A673 (cell line): ENCODE data around the gene EFCAB7. TPM values are rescaled to one million over a fixed set of nuclear protein-coding genes. Genes with fewer than 3 reads are reported as not detected.

ENCODE experiments used
- BruUV-seq: library from RNA; stranded (reverse); fragments of 400-500 nt; replicated peaks from 2 replicates; lab custom pipeline; 2021; lab: Mats Ljungman, UMichigan
- CTCF ChIA-PET: fragments of 300-600 bp; sonication (Branson Sonifier 250); formaldehyde crosslinking; loops from one replicate; lab custom pipeline; 2022; ENCODE audit warnings: antibody characterized with exemption; lab: Charles Lee
- POLR2A ChIA-PET: fragments of 300-600 bp; sonication (Branson Sonifier 250); formaldehyde crosslinking; loops from one replicate; lab custom pipeline; 2022; ENCODE audit warnings: antibody characterized with exemption; ENCODE audit not compliant: low non-redundant PET; lab: Charles Lee
- DNase-seq: peaks from one replicate; pipeline ENCODE4 v3.0.0-alpha.2; 2015; ENCODE audit warnings: low spot score
- H3K27ac ChIP-seq: fragments of 200-600 bp; sonication (generic); 2 replicates; pipeline ENCODE4 v1.5.1; 2016; ENCODE audit warnings: mixed run types, low read depth, mild to moderate bottlenecking, mixed read lengths, antibody characterized with exemption, low read length; ENCODE audit not compliant: poor library complexity, severe bottlenecking
- H3K27me3 ChIP-seq: fragments of 200-600 bp; sonication (generic); replicated peaks from 2 replicates; pipeline ENCODE4 v1.6.1; 2017; ENCODE audit warnings: mixed run types, low read depth, mild to moderate bottlenecking, mixed read lengths, antibody characterized with exemption, low read length; ENCODE audit not compliant: insufficient read depth, poor library complexity
- H3K36me3 ChIP-seq: fragments of 200-600 bp; sonication (generic); 2 replicates; pipeline ENCODE4 v1.6.1; 2016; ENCODE audit warnings: mixed run types, mild to moderate bottlenecking, mixed read lengths, antibody characterized with exemption, low read length; ENCODE audit not compliant: insufficient read depth, poor library complexity, severe bottlenecking
- H3K4me1 ChIP-seq: fragments of 200-600 bp; sonication (generic); 2 replicates; pipeline ENCODE4 v1.6.1; 2017; ENCODE audit warnings: mixed run types, mild to moderate bottlenecking, mixed read lengths, antibody characterized with exemption, low read length; ENCODE audit not compliant: insufficient read depth, poor library complexity, severe bottlenecking
- H3K4me3 ChIP-seq: fragments of 200-600 bp; sonication (generic); 2 replicates; pipeline ENCODE4 v1.5.1; 2016; ENCODE audit warnings: low read depth, mixed run types, mild to moderate bottlenecking, mixed read lengths, low read length; ENCODE audit not compliant: poor library complexity, severe bottlenecking
- H3K9me3 ChIP-seq: fragments of 200-600 bp; sonication (generic); 2 replicates; pipeline ENCODE4 v1.6.1; 2016; ENCODE audit warnings: mixed run types, low read depth, mild to moderate bottlenecking, mixed read lengths, antibody characterized with exemption, low read length; ENCODE audit not compliant: poor library complexity, severe bottlenecking
- CTCF ChIP-seq: fragments of 300-800, 200-600 bp; sonication (generic); conservative IDR thresholded peaks from 2 replicates; pipeline ENCODE4 v1.5.1; 2017; ENCODE audit warnings: low read depth, mild to moderate bottlenecking, antibody characterized with exemption, low read length, moderate library complexity, mixed read lengths
- EZH2 ChIP-seq: fragments of 200-600 bp; sonication (generic); IDR thresholded peaks from 2 replicates; pipeline ENCODE4 v1.6.1; 2017; ENCODE audit warnings: borderline replicate concordance, low read depth, mild to moderate bottlenecking, mixed read lengths, antibody characterized with exemption, low read length; ENCODE audit not compliant: poor library complexity, severe bottlenecking
- intact Hi-C: fragments of 100-400 bp; cut with micrococcal nuclease; formaldehyde crosslinking; loops from one replicate; pipeline ENCODE4 v1.10.0; 2022; ENCODE audit not compliant: unreplicated experiment
- total RNA-seq: library from RNA; stranded (reverse); gene quantifications from 2 replicates; pipeline ENCODE4 v1.2.3, GENCODE V29; 2021

The EFCAB7 gene
- total RNA-seq, 1 experiment from 2014 or later = 21.6 TPM

DNA sequence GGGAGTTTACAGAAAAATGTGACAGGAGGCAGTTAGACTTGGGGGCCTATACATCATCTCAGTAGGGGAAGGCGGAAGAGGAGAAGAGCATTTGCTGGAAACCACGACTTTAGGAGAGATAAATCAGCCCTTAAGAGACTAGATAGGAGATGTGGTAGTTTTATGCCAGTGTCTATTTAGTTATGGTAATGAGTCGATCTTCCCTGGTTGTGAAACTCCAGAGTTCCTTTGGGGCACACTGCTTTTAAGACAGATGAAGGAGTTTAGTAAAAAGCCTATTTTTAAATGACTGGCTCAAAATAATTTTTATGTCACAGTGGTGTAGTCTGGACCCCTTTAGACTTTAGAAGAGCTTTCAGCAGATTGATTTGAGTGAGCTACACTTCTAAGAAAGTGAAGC lies 77.7 kb downstream of the EFCAB7 start:
- H3K4me1 ChIP-seq = peaks cover 17% of the 10 kb centered on the region
- POLR2A ChIA-PET = no interaction called here
- DNase-seq = peak; percentile 19
- BruUV-seq = no TSS peak
- H3K36me3 ChIP-seq = no peaks in the 10 kb centered on the region
- TF ChIP-seq CTCF = no peak
- TF ChIP-seq EZH2 = no peak
- CTCF ChIA-PET = no interaction called here
- H3K4me3 ChIP-seq = no peak overlapping the region
- intact Hi-C loops = no loop called here
- peak overlapping the region; percentile 19 for H3K27ac ChIP-seq
- no peaks in the 10 kb centered on the region for H3K27me3 ChIP-seq
- H3K9me3 ChIP-seq = no peaks in the 10 kb centered on the region

DNA sequence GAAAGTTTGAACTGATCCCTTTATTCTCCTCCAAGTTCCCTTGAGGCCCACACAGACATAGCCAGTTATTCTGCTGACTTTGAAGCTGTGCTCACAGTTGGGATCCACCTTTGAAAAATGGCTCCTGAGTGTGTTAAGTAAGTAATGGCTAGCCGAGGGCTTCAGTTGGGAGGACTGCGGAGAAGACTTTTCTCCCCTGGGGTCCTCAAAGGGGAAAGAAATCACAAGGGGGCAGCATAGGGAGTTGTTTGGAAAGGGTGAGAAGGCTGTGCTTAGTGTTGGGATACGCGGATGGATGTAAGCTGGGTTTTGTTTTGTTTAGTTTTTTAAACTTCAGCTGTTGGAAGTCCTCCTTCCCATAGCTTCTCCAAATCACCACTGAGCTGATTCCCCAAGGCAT lies 78.1 kb downstream of the EFCAB7 start:
- no peaks in the 10 kb centered on the region for H3K9me3 ChIP-seq
- no peak overlapping the region for H3K4me3 ChIP-seq
- POLR2A ChIA-PET = no interaction called here
- H3K36me3 ChIP-seq = no peaks in the 10 kb centered on the region
- intact Hi-C loops = no loop called here
- TF ChIP-seq EZH2 = no peak
- TF ChIP-seq CTCF = peak; percentile 29; the same call in 1 of the 2 replicates
- H3K27me3 ChIP-seq = no peaks in the 10 kb centered on the region
- peak overlapping the region; percentile 19 for H3K27ac ChIP-seq
- BruUV-seq = no TSS peak
- H3K4me1 ChIP-seq = peaks cover 17% of the 10 kb centered on the region
- CTCF ChIA-PET = no interaction called here
- peak; percentile 33 for DNase-seq

DNA sequence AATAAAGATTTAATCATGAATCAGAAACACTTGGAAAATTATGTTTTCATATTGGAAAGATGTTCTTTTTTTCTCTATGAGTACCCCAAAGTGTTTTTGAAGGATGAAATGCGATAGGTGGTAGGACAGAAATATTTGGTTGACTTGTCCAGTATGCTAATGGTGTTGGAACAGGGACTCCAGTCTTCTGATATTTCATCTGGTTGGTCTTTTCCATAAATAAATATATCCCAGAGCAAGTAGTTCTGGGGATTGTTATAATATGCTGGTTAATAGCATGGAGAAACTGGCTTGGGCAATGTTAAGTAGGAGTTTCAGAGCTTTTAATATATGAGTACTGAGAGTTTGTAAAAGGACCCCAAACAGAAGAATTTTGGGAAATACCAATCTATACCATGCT lies 78.6 kb downstream of the EFCAB7 start:
- intact Hi-C loops = no loop called here
- no peaks in the 10 kb centered on the region for H3K36me3 ChIP-seq
- no TSS peak for BruUV-seq
- H3K27ac ChIP-seq = peak overlapping the region; percentile 19
- H3K27me3 ChIP-seq = no peaks in the 10 kb centered on the region
- POLR2A ChIA-PET = no interaction called here
- no peaks in the 10 kb centered on the region for H3K9me3 ChIP-seq
- TF ChIP-seq CTCF = no peak
- H3K4me3 ChIP-seq = no peak overlapping the region
- H3K4me1 ChIP-seq = peaks cover 17% of the 10 kb centered on the region
- CTCF ChIA-PET = no interaction called here
- no peak for DNase-seq
